ENCODE data around the gene TPST1.

DNA sequence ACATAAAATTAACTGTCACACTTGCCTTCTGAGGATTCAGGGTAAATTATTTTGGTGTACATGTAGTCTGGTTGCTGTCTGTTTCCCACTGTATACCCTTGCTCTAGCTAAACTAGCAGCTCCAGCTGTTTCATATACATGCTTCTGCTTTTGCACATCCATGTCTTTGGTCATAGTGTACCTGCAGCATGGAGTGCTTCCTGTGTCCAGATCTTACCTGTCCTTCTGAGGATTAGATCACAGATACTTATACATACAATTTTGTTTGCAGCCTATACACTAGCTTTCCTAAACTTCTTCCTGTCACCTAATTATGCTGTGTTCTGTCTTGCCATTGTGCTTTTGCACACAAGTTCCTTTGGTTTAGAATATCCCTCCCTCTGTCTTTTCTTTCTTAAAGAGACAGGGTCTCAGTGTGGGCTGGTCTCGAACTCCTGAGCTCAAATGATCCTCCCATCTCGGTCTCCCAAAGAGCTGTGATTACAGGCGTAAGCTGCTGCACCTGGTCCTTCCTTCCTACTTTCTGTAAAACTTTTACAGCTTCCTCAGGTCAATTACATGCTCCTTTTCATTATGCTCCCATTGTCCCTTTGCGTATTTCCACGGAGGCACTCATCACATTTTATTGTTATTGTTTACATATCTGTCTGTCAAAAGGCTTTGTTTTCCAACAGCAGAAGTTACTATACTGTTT lies 33.8 kb downstream of the TPST1 start:
- TF ChIP-seq GATA2 (IDR thresholded peaks at IDR 0.05; ENCODE audit: low read depth, low read length) (no peak), GATA3 (IDR thresholded peaks at IDR 0.05; ENCODE audit: low read depth, low read length) (no peak)
